NB4 (cell line): ENCODE results near the gene GIMAP6.
"Not testable (repeated sequence)": the region's sequence is repeated elsewhere in the genome, so short reads cannot be mapped to it uniquely, and the experiment has no call there.

Experiments used
- DNase-seq: peaks from one replicate; pipeline ENCODE4 v3.0.0; 2010; ENCODE audit warnings: low read depth
- H3K4me3 ChIP-seq: one replicate; pipeline ENCODE4 v1.5.1; 2011; ENCODE audit warnings: mild to moderate bottlenecking, low read depth, low read length, moderate library complexity
- MYC ChIP-seq: IDR thresholded peaks from 2 replicates; pipeline ENCODE4 v1.6.1; 2011; ENCODE audit warnings: low read depth, low read length
- POLR2A ChIP-seq: IDR thresholded peaks from 2 replicates; pipeline ENCODE4 v1.6.1; 2011; ENCODE audit warnings: mild to moderate bottlenecking; ENCODE audit not compliant: insufficient read length; ENCODE audit errors: extremely low read depth
- TF ChIP-seq, protein P1 (sequence below): IDR thresholded peaks from one replicate; pipeline ENCODE4 v1.5.1; 2012; ENCODE audit warnings: low read depth, low read length
- TF ChIP-seq, protein P2 (sequence below): IDR thresholded peaks from 2 replicates; pipeline ENCODE4 v1.6.1; 2011; ENCODE audit warnings: low read depth, low read length

Gene GIMAP6

DNA sequence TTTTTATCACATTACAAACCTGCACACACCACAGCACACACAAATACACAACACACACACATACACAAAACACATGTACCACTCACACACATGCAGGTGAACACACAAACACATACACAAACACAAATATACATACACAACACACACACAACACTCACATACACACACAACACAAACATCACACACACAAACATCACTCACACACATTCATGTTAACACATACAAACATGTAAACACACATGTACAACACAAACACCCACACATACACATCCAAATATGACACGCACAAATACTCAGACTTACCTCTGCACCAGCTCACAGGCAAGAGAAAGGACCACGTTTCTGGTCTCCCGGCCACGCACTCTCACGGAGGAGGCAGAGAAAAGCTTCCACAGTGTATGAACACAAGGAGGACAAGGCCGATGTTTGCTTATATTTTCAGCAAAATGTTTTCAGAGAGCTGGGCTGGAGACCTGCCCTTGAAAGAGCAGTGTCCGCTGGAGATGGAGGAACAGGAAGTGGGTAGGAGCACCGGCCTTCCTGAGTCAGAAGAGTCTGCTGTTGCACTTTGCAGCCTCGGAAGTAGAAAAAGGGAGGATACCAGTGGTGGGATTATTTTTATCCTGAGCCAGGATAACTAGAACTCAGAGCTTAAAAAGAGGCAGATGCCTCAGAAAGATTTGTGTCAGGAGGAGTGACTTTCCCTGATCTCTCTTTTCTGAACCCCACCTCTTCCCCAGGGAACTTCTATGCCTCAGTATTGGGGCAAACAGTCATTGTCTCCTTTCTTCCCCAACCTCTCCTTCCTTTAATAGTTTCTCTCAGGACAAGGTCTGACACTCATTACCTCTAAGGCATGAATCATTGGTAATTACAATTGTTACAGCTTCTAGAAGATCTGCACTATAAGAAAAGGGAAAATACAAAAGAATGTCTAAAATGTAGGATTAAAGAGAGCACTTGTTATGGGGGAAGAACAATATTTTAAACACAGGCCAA is at the start of gene GIMAP6:
Gene GIMAP6, minus strand, starts transcription at position 520 of the 999 bp plus-strand sequence. CDS start 2,243 bp downstream, outside the sequence.
- H3K4me3 ChIP-seq: peak within 1 kb of the TSS; percentile 80
- peak; percentile 85 for DNase-seq
- TF ChIP-seq, protein P1, sequence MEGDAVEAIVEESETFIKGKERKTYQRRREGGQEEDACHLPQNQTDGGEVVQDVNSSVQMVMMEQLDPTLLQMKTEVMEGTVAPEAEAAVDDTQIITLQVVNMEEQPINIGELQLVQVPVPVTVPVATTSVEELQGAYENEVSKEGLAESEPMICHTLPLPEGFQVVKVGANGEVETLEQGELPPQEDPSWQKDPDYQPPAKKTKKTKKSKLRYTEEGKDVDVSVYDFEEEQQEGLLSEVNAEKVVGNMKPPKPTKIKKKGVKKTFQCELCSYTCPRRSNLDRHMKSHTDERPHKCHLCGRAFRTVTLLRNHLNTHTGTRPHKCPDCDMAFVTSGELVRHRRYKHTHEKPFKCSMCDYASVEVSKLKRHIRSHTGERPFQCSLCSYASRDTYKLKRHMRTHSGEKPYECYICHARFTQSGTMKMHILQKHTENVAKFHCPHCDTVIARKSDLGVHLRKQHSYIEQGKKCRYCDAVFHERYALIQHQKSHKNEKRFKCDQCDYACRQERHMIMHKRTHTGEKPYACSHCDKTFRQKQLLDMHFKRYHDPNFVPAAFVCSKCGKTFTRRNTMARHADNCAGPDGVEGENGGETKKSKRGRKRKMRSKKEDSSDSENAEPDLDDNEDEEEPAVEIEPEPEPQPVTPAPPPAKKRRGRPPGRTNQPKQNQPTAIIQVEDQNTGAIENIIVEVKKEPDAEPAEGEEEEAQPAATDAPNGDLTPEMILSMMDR: peak; percentile 4
- no peak for TF ChIP-seq POLR2A

DNA sequence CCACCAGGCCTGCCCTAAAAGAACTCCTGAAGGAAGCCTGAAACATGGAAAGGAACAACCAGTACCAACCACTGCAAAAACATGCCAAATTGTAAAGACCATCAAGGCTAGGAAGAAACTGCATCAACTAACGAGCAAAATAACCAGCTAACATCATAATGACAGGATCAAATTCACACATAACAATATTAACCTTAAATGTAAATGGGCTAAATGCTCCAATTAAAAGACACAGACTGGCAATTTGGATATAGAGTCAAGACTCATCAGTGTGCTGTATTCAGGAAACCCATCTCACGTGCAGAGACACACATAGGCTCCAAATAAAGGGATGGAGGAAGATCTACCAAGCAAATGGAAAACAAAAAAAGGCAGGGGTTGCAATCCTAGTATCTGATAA is 48.2 kb upstream of the GIMAP6 start:
- DNase-seq: not testable (repeated sequence)

DNA sequence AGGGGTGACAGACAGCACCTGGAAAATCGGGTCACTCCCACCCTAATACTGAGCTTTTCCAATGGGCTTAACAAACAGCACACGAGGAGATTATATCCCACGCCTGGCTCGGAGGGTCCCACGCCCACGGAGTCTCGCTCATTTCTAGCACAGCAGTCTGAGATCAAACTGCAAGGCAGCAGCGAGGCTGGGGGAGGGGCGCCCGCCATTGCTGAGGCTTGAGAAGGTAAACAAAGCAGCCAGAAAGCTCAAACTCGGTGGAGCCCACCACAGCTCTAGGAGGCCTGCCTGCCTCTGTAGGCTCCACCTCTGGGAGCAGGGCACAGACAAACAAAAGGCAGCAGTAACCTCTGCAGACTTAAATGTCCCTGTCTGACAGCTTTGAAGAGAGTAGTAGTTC is 46.4 kb upstream of the GIMAP6 start:
- not testable (repeated sequence) for H3K4me3 ChIP-seq, DNase-seq

More for the DNA sequence above, 48.2 kb upstream of the GIMAP6 start:
- not testable (repeated sequence) for H3K4me3 ChIP-seq

DNA sequence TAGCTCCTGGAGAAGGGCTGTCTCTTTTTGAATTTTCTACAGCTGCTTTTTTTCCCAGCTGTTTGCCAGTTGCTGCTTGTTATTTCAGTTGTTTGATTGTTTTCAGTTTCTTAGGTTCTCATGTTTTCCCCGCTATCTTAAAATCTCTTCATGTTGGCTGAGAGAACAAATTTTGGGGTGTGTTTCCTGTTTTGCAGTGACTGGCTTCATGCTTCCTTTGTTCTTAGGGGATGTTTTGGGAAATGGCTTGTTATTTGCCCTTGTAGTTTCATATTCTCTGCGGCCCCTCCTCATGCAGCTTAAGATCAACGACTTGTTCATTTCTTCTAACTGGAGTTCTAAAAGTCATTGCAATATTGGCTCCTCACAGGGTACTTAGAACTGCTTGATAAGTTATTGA is 44.7 kb upstream of the GIMAP6 start:
- DNase-seq, H3K4me3 ChIP-seq: not testable (repeated sequence)

DNA sequence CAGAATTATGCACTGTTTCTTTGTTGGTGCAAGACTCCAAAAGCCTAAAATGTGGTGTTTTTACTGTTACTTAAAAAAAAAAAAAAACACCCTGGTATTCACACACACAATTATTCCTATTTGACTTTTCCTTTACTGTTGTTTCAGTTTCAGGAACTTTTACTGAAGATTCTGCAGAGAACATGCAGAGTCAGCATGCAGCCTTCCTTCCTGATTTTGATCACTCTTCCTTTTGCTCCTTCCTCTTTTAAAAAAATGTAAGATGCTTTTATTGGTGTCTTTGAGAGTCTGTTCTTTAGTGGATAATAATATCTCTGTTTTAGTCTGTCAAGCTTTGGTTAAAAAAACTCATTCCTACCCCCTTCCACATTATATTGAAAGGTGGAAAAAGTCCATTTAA is 44.1 kb upstream of the GIMAP6 start:
- H3K4me3 ChIP-seq, DNase-seq: not testable (repeated sequence)

DNA sequence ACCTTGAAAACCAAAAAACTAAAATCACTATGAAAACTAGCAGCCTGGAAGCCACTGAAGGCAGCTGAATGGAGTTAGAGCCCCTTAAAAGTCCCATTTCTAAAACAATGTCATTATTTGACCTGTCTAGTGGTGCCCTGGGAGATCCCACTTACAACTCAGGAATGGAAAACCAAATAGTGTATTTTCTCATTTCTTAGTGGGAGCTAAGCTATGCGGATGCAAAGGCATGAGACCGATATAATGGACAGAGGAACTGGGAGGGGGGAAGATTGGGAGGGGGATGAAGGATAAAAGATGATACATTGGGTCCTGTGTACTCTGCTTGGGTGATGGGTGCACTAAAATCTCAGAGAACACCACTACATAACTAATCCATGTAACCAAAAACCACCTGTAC is 43.5 kb upstream of the GIMAP6 start:
- DNase-seq: no peak
- no peak overlapping the region for H3K4me3 ChIP-seq
- TF ChIP-seq POLR2A (no peak), MYC (no peak)
- TF ChIP-seq, protein P1: no peak
- TF ChIP-seq, protein P2, sequence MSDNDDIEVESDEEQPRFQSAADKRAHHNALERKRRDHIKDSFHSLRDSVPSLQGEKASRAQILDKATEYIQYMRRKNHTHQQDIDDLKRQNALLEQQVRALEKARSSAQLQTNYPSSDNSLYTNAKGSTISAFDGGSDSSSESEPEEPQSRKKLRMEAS: no peak

DNA sequence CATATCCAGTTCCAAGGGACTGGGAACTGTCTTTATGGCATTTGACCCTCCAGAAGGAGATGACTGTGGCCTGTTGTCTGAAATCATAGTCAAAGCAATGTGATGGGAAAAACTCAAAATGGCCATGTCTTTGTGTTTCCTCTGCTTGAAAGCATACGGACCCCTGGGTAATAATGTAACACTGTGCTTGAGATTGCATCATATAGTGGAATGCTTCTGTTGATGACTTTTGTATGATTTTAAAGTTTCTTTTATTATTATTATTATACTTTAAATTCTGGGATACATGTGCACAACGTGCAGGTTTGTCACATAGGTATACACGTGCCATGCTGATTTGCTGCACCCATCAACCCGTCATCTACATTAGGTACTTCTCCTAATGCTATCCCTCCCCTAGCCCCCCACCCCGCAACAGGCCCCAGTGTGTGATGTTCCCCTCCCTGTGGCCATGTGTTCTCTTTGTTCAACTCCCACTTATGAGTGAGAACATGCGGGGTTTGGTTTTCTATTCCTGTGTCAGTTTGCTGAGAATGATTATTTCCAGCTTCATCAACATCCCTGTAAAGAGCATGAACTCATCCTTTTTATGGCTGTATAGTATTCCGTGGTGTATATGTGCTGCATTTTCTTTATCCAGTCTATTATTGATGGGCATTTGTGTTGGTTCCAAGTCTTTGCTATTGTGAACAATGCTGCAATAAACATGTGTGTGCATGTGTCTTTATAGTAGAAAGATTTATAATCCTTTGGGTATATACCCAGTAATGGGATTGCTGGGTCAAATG is 39.8 kb upstream of the GIMAP6 start:
- H3K4me3 ChIP-seq, DNase-seq: not testable (repeated sequence)

DNA sequence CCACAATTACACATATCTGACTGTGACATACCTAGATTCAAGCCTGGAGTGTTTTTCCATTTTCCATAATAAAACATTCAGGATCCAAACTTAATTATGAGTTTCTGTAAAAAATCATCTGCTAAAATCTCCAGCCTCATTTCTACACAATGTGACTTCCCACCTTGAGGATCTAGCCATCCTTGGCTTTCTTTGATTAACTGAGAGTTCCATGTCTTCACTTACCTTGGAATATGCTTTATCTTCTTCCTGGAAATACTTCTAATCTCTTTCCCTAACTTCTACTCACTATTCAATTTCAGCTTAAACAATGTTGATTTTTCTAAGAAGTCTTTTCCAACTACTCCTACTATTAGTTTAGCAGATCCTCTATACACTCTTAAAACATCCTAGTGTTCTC is 36.8 kb upstream of the GIMAP6 start:
- H3K4me3 ChIP-seq: no peak overlapping the region
- no peak for DNase-seq
- TF ChIP-seq, protein P2: no peak
- TF ChIP-seq MYC (no peak), POLR2A (no peak)
- TF ChIP-seq, protein P1: no peak

DNA sequence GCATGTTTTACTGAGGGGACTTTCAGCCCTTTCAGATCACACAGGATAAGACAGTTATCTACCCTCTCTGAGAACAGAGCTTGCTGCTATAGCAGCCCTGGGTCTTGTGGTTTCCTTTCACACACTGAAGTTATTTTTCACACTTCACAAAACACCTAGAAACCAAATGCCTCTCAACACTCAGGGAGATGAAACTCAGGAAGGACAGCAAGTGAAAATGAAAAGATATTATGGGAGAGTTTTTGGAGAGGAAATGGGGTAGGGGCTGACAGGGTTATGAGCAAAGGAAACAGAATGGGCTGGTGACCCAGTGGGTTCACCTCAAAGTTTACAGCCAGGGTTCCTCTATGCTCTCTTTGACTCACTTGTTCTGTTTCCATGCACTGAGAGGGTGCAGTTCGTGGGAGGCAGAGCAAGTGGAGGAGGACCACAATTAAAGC is 36.3 kb upstream of the GIMAP6 start:
- no peak for TF ChIP-seq MYC
- no peak for TF ChIP-seq POLR2A
- TF ChIP-seq, protein P1: no peak
- DNase-seq: no peak
- H3K4me3 ChIP-seq: no peak overlapping the region
